GM12878 (cell line): ENCODE data around the gene SNX19. TPM values are rescaled to one million over a fixed set of nuclear protein-coding genes. Genes with fewer than 3 reads are reported as not detected.

Experiments used
- ATAC-seq: fragments of 200-7000 bp; cut with Tn5 transposase; 3 replicates; pipeline ENCODE4 v1.9.1; 2020; ENCODE audit warnings: mild to moderate bottlenecking, moderate library complexity
- Bru-seq: library from RNA; stranded (reverse); fragments of 400-500 nt; gene quantifications from one replicate; lab custom pipeline; 2021; lab: Mats Ljungman, UMichigan
- BruChase-seq, 2 experiments: library from RNA; stranded (reverse); fragments of 400-500 nt; gene quantifications; one replicate each; lab custom pipeline; 2021; lab: Mats Ljungman, UMichigan
- BruUV-seq: library from RNA; stranded (reverse); fragments of 400-500 nt; replicated peaks from 2 replicates; lab custom pipeline; 2021; lab: Mats Ljungman, UMichigan
- CTCF ChIA-PET: fragments of 300-600 bp; sonication (Branson Sonifier 250); formaldehyde crosslinking; extraction: SDS; loops from one replicate; lab custom pipeline; 2021; ENCODE audit warnings: inconsistent platforms; lab: Yijun Ruan, JAX
- POLR2A ChIA-PET: fragments of 350-600 bp; formaldehyde crosslinking; extraction: SDS; loops from one replicate; lab custom pipeline; 2021; ENCODE audit warnings: inconsistent platforms; lab: Charles Lee
- RAD21 ChIA-PET: fragments of 300-600 bp; sonication (Branson Sonifier 250); formaldehyde crosslinking; loops from one replicate; lab custom pipeline; 2023; ENCODE audit warnings: antibody characterized with exemption; ENCODE audit not compliant: unreplicated experiment; lab: Charles Lee
- SMC1A ChIA-PET: fragments of 300-600 bp; sonication (Branson Sonifier 250); formaldehyde crosslinking; loops from one replicate; lab custom pipeline; 2023; ENCODE audit not compliant: unreplicated experiment, uncharacterized antibody; lab: Charles Lee
- DNase-seq: peaks from one replicate; pipeline ENCODE4 v3.0.0-alpha.2; 2011; ENCODE audit warnings: low read depth, low spot score
- FAIRE-seq: peaks from 3 replicates; lab custom pipeline; 2011; peaks lifted over from hg19 to GRCh38; lab: Jason Lieb, UNC
- H2AFZ ChIP-seq: 2 replicates; pipeline ENCODE4 v1.6.0; 2011; ENCODE audit warnings: low read depth, low read length, control low read depth; ENCODE audit not compliant: control insufficient read depth
- H3K27ac ChIP-seq: 2 replicates; pipeline ENCODE4 v1.5.1; 2011; ENCODE audit warnings: control low read depth; ENCODE audit not compliant: control insufficient read depth, insufficient read depth
- H3K27me3 ChIP-seq, 2 experiments: replicated peaks in 1 of 2; 2 replicates each; pipeline versions ENCODE4 v1.6.0 to v1.6.1; 2011; ENCODE audit warnings: low read length in 1 of 2; ENCODE audit not compliant: control insufficient read depth in 2 of 2, insufficient read depth in 2 of 2
- H3K36me3 ChIP-seq, 2 experiments: 2 replicates each; pipeline ENCODE4 v1.5.1; 2011; ENCODE audit warnings: low read length in 1 of 2; ENCODE audit not compliant: control insufficient read depth in 2 of 2, insufficient read depth in 2 of 2
- H3K4me1 ChIP-seq: 2 replicates; pipeline ENCODE4 v1.6.1; 2011; ENCODE audit warnings: mild to moderate bottlenecking, low read length, moderate library complexity, mixed read lengths; ENCODE audit not compliant: control insufficient read depth, insufficient read depth
- H3K4me2 ChIP-seq: 2 replicates; pipeline ENCODE4 v1.6.0; 2011; ENCODE audit warnings: control low read depth; ENCODE audit not compliant: control insufficient read depth, insufficient read depth
- H3K4me3 ChIP-seq: fragments of 200-600 bp; sonication (generic); 2 replicates; pipeline ENCODE4 v1.5.1; 2016
- H3K79me2 ChIP-seq: 2 replicates; pipeline ENCODE4 v1.6.0; 2011; ENCODE audit warnings: low read length; ENCODE audit not compliant: control insufficient read depth, insufficient read depth
- H3K9ac ChIP-seq: 2 replicates; pipeline ENCODE4 v1.8.0; 2011; ENCODE audit warnings: low read length, control low read depth, mixed read lengths; ENCODE audit not compliant: control insufficient read depth, insufficient read depth
- H3K9me3 ChIP-seq: replicated peaks from 3 replicates; pipeline ENCODE4 v1.5.1; 2011; ENCODE audit warnings: mild to moderate bottlenecking, low read length; ENCODE audit not compliant: control insufficient read depth, insufficient read depth
- H4K20me1 ChIP-seq: 2 replicates; pipeline ENCODE4 v1.6.0; 2011; ENCODE audit not compliant: control insufficient read depth, insufficient read depth
- CBFB ChIP-seq: IDR thresholded peaks from 2 replicates; pipeline ENCODE4 v1.6.1; 2016; ENCODE audit warnings: antibody characterized with exemption, low read depth
- ELK1 ChIP-seq: IDR thresholded peaks from 2 replicates; pipeline ENCODE4 v1.6.1; 2012; ENCODE audit warnings: low read depth, low read length, improper control_type of control experiment
- HDAC6 ChIP-seq: fragments of 200-600 bp; sonication (generic); IDR thresholded peaks from one replicate; pipeline ENCODE4 v1.8.0; 2017; ENCODE audit warnings: antibody characterized with exemption; ENCODE audit not compliant: unreplicated experiment
- HDGF ChIP-seq: fragments of 450-650 bp; IDR thresholded peaks from 2 replicates; pipeline ENCODE4 v1.6.1; 2016; ENCODE audit warnings: antibody characterized with exemption
- KAT2A ChIP-seq: conservative IDR thresholded peaks from 2 replicates; pipeline ENCODE4 v1.6.1; 2011; ENCODE audit warnings: low read depth, low read length; ENCODE audit not compliant: control insufficient read depth
- MEF2A ChIP-seq: IDR thresholded peaks from 2 replicates; pipeline ENCODE4 v1.6.1; 2011; ENCODE audit warnings: low read depth, mild to moderate bottlenecking, low read length, moderate library complexity; ENCODE audit not compliant: insufficient read depth
- MTA3 ChIP-seq: IDR thresholded peaks from 2 replicates; pipeline ENCODE4 v1.6.1; 2012; ENCODE audit warnings: low read length, inconsistent platforms, borderline replicate concordance
- MYB ChIP-seq: fragments of 150-350 bp; IDR thresholded peaks from 2 replicates; pipeline ENCODE4 v1.6.1; 2014; ENCODE audit warnings: mild to moderate bottlenecking, low read depth, low read length, borderline replicate concordance
- RELB ChIP-seq: fragments of 450-650 bp; IDR thresholded peaks from 2 replicates; pipeline ENCODE4 v1.6.1; 2017; ENCODE audit warnings: low read depth, mild to moderate bottlenecking, moderate library complexity
- RUNX3 ChIP-seq: IDR thresholded peaks from 2 replicates; pipeline ENCODE4 v1.6.1; 2012; ENCODE audit warnings: low read length, inconsistent platforms
- ZZZ3 ChIP-seq: IDR thresholded peaks from 2 replicates; pipeline ENCODE4 v1.6.1; 2011; ENCODE audit warnings: low read depth; ENCODE audit not compliant: control insufficient read depth, insufficient read length
- WGBS: methylation state at CpG from one replicate; pipeline ENCODE4 v1.1.6; 2016; ENCODE audit warnings: low lambda C conversion rate; ENCODE audit not compliant: insufficient replicate concordance, insufficient coverage; ENCODE audit errors: missing lambda C conversion rate; 5-methylcytosine and 5-hydroxymethylcytosine counted together
- in situ Hi-C: fragments of 300-500 bp; cut with MboI; formaldehyde crosslinking; loops from 9 replicates; pipeline ENCODE4 v1.14.3; 2018; ENCODE audit warnings: mixed read lengths
- intact Hi-C: fragments of 100-400 bp; cut with micrococcal nuclease; formaldehyde crosslinking; loops from one replicate; pipeline ENCODE4 v1.14.2; 2022; ENCODE audit not compliant: unreplicated experiment
- long read RNA-seq, 2 experiments: library from polyadenylated mRNA; unstranded; transcript quantifications; one replicate each; pipeline ENCODE4 v2.0.0, GENCODE V29; 2019 to 2020
- polyA minus RNA-seq, 3 experiments: library from RNA; depleted of rRNA, polyadenylated mRNA; stranded (reverse); fragments of >200 nt; gene quantifications; 2 replicates each; pipeline ENCODE4 v1.2.3, GENCODE V29; 2011
- polyA plus RNA-seq, 11 experiments: library from polyadenylated mRNA; depleted of rRNA in 4 of 11; unstranded in 6 of 11; stranded (reverse) in 5 of 11; fragments of >200 nt; fragmentation: Nextera tagmentation in 4 of 11; fragmentation: Illumina TruSeq in 1 of 11; extraction: Ambion mirVana in 4 of 11; extraction: Trizol in 1 of 11; gene quantifications; 1 replicate in 1 of 11; 2 replicates in 10 of 11; pipeline versions ENCODE4 v1.2.1 to v1.2.3, GENCODE V29; 2011 to 2016; ENCODE audit warnings: inconsistent platforms in 2 of 11, missing spikeins in 2 of 11, low read depth in 1 of 11
- total RNA-seq, 4 experiments: library from RNA; depleted of rRNA in 3 of 4; stranded (reverse); fragments of >200 nt in 3 of 4; fragmentation: Illumina TruSeq in 1 of 4; extraction: Trizol in 1 of 4; gene quantifications; 2 replicates each; pipeline versions ENCODE4 v1.2.1 to v1.2.3, GENCODE V29; 2013 to 2021
- TF ChIP-seq, protein P1 (sequence below): fragments of 450-650 bp; formaldehyde crosslinking; IDR thresholded peaks from 2 replicates; pipeline ENCODE4 v1.4.0; 2020; ENCODE audit warnings: mild to moderate bottlenecking, moderate library complexity

SNX19 gene
- 112 and 135 TPM in 2 replicates for total RNA-seq (2013; cell fraction: nucleolus; rRNA removed)
- 38.7 and 46.9 TPM in 2 replicates for total RNA-seq (2014; rRNA removed)
- total RNA-seq (2014; rRNA removed; fragmentation: Illumina TruSeq; extraction: Trizol), result 31.9 and 32.9 TPM in 2 replicates
- total RNA-seq (2021), result 29.4 and 34.1 TPM in 2 replicates
- polyA plus RNA-seq (2011; ENCODE audit: low read depth), result 11.7 TPM
- 22.0 and 23.2 TPM in 2 replicates for polyA plus RNA-seq (2011; rRNA removed)
- 23.2 and 23.5 TPM in 2 replicates for polyA plus RNA-seq (2011; cell fraction: cytosol; rRNA removed)
- polyA plus RNA-seq (2011; cell fraction: nucleus; rRNA removed), result 46.7 and 52.2 TPM in 2 replicates
- 12.8 and 14.1 TPM in 2 replicates for polyA plus RNA-seq (2012)
- 35.6 and 42.3 TPM in 2 replicates for polyA plus RNA-seq (2014; fragmentation: Illumina TruSeq; extraction: Trizol)
- polyA plus RNA-seq (2014; fragmentation: Nextera tagmentation; extraction: Ambion mirVana), result 1 to 10 TPM; 3.0 to 4.5 TPM
- polyA plus RNA-seq (2014; rRNA removed), result 27.6 and 34.0 TPM in 2 replicates
- 10 to 100 TPM; 28.4 to 29.0 TPM for polyA plus RNA-seq (2016; fragmentation: Nextera tagmentation; extraction: Ambion mirVana)
- 56.3 and 71.3 TPM in 2 replicates for polyA minus RNA-seq (2011; rRNA and poly(A)+ RNA removed)
- polyA minus RNA-seq (2011; cell fraction: cytosol; rRNA and poly(A)+ RNA removed), result 9.2 and 13.3 TPM in 2 replicates
- 62.9 and 91.5 TPM in 2 replicates for polyA minus RNA-seq (2011; cell fraction: nucleus; rRNA and poly(A)+ RNA removed)
- Bru-seq, nascent RNA, result percentile 76 among the genes with signal in this experiment
- percentile 82 among the genes with signal in this experiment for BruChase-seq, experiment 1, labeled RNA remaining after a 6-hour chase
- BruChase-seq, experiment 2, labeled RNA remaining after a 2-hour chase, result percentile 79 among the genes with signal in this experiment
- long read RNA-seq, experiment 1, partial matches to known transcripts, result 1 of 5 reads
- long read RNA-seq, experiment 1, other reads (novel, unspliced or antisense), result 3 of 5 reads
- long read RNA-seq, experiment 2, partial matches to known transcripts, result 2 of 17 reads
- long read RNA-seq, experiment 2, other reads (novel, unspliced or antisense), result 14 of 17 reads

- POLR2A ChIA-PET, result interaction anchor here (0.5 kb wide), 1 partner anchor 606 kb away, joined by 4 read pairs; no protein-coding TSS in a partner anchor
- peak within 1 kb of the TSS; percentile 98 for H3K4me2 ChIP-seq
- CTCF ChIA-PET, result interaction anchor here (0.6 to 2.5 kb wide), 19 partner anchors 9 to 758 kb away, joined by 3 to 16 read pairs (median 4); no protein-coding TSS in a partner anchor
- H2AFZ ChIP-seq, result peak within 1 kb of the TSS; percentile 98
- peak within 1 kb of the TSS; percentile 82 for H3K27ac ChIP-seq
- H3K27me3 ChIP-seq, result no peaks in the 10 kb centered on the region
- peaks cover 10% of the 10 kb centered on the region for H3K4me1 ChIP-seq
- RAD21 ChIA-PET, result interaction anchor here (1.1 to 1.2 kb wide), 2 partner anchors 10 to 615 kb away, joined by 3 to 4 read pairs; no protein-coding TSS in a partner anchor
- peak; percentile 98 for ATAC-seq
- peak within 1 kb of the TSS; percentile 96 for H3K9ac ChIP-seq
- H3K9me3 ChIP-seq, result no peaks in the 10 kb centered on the region
- H3K4me3 ChIP-seq, result peak within 1 kb of the TSS; percentile 94
- H3K36me3 ChIP-seq, result 0 out of 4 replicates have a peak, but pooled peaks cover 0 to 3% of the 10 kb centered on the region in 2 experiments
- peak; percentile 57 for DNase-seq
- BruUV-seq, result no TSS peak
- SMC1A ChIA-PET, result interaction anchor here (0.8 kb wide), 1 partner anchor 616 kb away, joined by 3 read pairs; no protein-coding TSS in a partner anchor
- in situ Hi-C loops (no loop called here), intact Hi-C loops (no loop called here)
- H3K79me2 ChIP-seq, result peaks cover 18% of the 10 kb centered on the region
- H4K20me1 ChIP-seq, result no peaks in the 10 kb centered on the region
- WGBS, result 2% methylated on average over 66 of the region's 72 CpGs
- peak; percentile 80 for FAIRE-seq
- TF ChIP-seq, protein P1, sequence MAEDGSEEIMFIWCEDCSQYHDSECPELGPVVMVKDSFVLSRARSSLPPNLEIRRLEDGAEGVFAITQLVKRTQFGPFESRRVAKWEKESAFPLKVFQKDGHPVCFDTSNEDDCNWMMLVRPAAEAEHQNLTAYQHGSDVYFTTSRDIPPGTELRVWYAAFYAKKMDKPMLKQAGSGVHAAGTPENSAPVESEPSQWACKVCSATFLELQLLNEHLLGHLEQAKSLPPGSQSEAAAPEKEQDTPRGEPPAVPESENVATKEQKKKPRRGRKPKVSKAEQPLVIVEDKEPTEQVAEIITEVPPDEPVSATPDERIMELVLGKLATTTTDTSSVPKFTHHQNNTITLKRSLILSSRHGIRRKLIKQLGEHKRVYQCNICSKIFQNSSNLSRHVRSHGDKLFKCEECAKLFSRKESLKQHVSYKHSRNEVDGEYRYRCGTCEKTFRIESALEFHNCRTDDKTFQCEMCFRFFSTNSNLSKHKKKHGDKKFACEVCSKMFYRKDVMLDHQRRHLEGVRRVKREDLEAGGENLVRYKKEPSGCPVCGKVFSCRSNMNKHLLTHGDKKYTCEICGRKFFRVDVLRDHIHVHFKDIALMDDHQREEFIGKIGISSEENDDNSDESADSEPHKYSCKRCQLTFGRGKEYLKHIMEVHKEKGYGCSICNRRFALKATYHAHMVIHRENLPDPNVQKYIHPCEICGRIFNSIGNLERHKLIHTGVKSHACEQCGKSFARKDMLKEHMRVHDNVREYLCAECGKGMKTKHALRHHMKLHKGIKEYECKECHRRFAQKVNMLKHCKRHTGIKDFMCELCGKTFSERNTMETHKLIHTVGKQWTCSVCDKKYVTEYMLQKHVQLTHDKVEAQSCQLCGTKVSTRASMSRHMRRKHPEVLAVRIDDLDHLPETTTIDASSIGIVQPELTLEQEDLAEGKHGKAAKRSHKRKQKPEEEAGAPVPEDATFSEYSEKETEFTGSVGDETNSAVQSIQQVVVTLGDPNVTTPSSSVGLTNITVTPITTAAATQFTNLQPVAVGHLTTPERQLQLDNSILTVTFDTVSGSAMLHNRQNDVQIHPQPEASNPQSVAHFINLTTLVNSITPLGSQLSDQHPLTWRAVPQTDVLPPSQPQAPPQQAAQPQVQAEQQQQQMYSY (CRISPR knock-in tag), result no peak
- TF ChIP-seq HDAC6, result no peak
- TF ChIP-seq ZZZ3, result no peak
- TF ChIP-seq MEF2A, result 0 out of 2 replicates have a peak, but pooled peaks have one; percentile 43
- TF ChIP-seq HDGF, result no peak
- TF ChIP-seq KAT2A, result no peak
- TF ChIP-seq CBFB, result no peak
- 0 out of 2 replicates have a peak, but pooled peaks have one; percentile 36 for TF ChIP-seq MYB
- peak; percentile 69 for TF ChIP-seq RUNX3
- TF ChIP-seq MTA3, result no peak
- TF ChIP-seq ELK1, result peak; percentile 64
- no peak for TF ChIP-seq RELB
Observed at GRCh38 chr11:130916238-130916855, at the start of gene SNX19. SNX19 (minus strand) TSS chr11:130916479; CDS start chr11:130915939, 540 bp downstream.
